ENCODE results near the gene RNF212.

RNF212 gene

DNA sequence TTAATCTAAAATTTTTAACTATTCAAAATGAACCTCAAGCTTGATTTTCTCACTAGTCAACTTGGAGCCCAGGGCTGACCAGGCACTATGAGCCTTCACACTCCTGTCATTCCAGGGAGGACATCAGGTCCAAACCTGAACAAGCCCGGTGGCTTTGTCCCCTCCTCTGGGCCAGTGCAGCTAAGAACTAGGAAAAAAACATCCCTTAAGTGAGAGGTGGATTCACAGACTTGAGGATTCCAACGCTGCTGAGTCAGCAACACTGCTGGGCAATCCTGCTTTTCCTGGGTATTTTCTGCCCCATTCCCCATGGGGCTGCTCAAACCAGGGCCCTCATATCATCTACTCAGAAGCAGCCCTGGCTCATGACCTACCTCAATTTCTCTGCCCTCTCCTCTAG is 4.0 kb downstream of the RNF212 start:
- no peak for DNase-seq (ENCODE audit: low read depth)
- TF ChIP-seq, protein P1, sequence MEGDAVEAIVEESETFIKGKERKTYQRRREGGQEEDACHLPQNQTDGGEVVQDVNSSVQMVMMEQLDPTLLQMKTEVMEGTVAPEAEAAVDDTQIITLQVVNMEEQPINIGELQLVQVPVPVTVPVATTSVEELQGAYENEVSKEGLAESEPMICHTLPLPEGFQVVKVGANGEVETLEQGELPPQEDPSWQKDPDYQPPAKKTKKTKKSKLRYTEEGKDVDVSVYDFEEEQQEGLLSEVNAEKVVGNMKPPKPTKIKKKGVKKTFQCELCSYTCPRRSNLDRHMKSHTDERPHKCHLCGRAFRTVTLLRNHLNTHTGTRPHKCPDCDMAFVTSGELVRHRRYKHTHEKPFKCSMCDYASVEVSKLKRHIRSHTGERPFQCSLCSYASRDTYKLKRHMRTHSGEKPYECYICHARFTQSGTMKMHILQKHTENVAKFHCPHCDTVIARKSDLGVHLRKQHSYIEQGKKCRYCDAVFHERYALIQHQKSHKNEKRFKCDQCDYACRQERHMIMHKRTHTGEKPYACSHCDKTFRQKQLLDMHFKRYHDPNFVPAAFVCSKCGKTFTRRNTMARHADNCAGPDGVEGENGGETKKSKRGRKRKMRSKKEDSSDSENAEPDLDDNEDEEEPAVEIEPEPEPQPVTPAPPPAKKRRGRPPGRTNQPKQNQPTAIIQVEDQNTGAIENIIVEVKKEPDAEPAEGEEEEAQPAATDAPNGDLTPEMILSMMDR (conservative IDR thresholded peaks at IDR 0.05; ENCODE audit: low read depth, low read length), result no peak
- H3K4me3 ChIP-seq (ENCODE audit: low read depth, low read length), result no peak overlapping the region

DNA sequence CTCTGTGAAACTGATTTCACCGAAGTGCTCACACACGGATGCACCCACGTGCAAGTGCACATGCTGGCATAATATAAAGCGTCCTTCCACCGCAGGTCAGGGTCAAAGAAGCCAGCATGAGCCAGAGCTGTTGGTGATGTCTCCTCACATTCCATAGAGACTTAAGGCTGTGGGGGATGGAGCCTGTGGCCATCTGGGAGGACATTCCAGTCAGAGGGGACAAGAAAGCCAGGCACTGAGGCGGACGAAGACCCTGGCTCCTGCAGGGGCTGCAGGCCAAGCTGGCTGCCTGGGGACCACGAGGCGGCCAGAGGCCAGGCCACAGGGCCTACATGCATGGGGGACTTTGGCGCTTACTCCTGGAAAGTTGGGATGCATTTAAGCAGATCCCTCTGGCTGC is 7.7 kb downstream of the RNF212 start:
- no peak overlapping the region for H3K4me3 ChIP-seq (ENCODE audit: low read depth, low read length)
- DNase-seq (ENCODE audit: low read depth), result peak; percentile 56
- TF ChIP-seq, protein P1 (conservative IDR thresholded peaks at IDR 0.05; ENCODE audit: low read depth, low read length), result no peak

DNA sequence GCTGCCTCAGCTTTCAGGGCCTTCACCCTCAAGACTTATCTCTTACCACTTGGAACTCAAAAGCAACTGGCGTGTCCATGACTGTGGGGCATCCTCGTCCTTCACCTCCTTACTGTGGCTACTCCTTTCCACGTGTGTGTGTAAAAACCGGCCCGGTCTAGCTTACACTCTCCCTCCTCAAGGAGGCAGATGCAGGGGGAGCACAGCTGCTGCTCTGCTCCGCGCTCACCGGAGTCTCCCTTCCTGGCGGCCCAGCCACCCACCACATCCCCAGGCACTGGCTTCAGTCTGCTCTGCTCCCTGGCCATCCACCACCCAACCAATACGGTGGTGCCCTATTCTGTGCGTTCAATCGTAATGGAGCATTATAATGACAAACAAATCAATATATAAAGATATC is 8.3 kb downstream of the RNF212 start:
- no peak overlapping the region for H3K4me3 ChIP-seq (ENCODE audit: low read depth, low read length)
- TF ChIP-seq, protein P1 (conservative IDR thresholded peaks at IDR 0.05; ENCODE audit: low read depth, low read length), result no peak
- no peak for DNase-seq (ENCODE audit: low read depth)

DNA sequence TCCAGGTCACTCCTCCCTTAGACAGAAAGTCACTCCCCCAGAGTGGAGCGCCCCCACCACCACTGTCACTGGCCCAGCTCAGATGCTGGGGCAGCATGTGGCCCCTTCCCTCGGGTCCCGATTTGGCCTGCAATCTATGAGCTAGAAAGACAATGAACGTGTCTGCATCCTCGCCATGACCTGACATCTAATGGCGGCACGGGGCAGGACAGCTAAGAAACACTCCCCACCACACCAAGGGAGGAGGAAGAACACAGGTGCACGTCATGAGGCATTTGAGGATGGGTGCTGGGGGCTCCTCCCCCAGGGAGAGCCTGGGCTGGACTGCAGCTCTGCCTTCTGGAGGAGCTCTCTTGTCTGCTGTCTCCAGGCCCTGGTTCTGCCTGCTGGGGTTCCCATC is 8.7 kb downstream of the RNF212 start:
- TF ChIP-seq, protein P1 (conservative IDR thresholded peaks at IDR 0.05; ENCODE audit: low read depth, low read length), result no peak
- no peak for DNase-seq (ENCODE audit: low read depth)
- H3K4me3 ChIP-seq (ENCODE audit: low read depth, low read length), result no peak overlapping the region

DNA sequence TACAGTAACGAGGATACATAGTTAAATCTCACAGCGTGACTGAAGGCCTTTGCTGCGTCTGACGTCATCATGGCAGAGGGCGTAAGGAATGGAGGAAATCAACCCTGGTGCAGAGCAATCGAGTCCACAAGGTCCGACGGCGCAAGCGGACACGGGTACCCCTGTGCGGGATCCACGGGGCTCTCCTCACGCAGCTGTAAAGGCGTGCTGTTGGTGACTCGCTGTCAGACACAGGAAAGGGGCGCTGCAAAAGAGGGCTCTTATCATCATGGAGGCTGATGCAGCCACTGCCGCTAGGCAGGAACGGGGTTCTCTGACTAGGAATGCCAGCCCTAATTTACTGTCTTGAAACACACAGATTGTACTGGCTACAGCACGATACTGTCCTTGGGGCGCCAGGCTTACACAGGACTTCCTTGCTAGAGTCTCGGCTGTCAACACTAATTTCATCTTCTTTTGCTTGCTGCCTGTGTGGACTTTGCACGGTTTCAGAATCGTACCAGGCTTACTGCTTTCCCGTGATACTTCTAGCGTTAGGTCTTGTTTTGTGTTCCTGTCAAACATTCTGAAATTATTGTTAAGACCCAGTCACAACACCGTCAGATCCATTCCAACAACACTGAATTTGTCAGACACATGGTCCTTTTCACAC is 13.6 kb downstream of the RNF212 start:
- TF ChIP-seq, protein P1 (conservative IDR thresholded peaks at IDR 0.05; ENCODE audit: low read depth, low read length), result no peak
- no peak for DNase-seq (ENCODE audit: low read depth)
- no peak overlapping the region for H3K4me3 ChIP-seq (ENCODE audit: low read depth, low read length)

DNA sequence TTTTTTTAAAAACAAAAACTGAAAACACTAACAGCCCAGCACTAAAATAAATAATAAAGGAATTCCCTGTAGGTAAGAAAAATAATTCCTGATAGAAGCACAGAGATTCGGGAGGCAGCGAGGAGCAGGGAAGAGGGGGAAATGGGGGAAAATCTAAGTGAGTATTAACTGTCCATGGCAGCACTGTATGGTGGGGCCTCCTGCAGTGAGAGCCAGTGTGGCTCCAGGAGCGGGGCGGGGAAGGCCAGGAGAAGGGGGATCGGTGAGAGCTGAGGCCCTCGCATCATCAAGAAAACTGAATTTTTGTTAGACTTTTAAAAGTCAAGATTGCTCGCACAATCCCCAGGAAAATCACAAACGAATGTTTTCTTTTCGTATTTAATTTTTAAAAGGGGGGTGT is 14.1 kb downstream of the RNF212 start:
- TF ChIP-seq, protein P1 (conservative IDR thresholded peaks at IDR 0.05; ENCODE audit: low read depth, low read length), result no peak
- no peak overlapping the region for H3K4me3 ChIP-seq (ENCODE audit: low read depth, low read length)
- no peak for DNase-seq (ENCODE audit: low read depth)

DNA sequence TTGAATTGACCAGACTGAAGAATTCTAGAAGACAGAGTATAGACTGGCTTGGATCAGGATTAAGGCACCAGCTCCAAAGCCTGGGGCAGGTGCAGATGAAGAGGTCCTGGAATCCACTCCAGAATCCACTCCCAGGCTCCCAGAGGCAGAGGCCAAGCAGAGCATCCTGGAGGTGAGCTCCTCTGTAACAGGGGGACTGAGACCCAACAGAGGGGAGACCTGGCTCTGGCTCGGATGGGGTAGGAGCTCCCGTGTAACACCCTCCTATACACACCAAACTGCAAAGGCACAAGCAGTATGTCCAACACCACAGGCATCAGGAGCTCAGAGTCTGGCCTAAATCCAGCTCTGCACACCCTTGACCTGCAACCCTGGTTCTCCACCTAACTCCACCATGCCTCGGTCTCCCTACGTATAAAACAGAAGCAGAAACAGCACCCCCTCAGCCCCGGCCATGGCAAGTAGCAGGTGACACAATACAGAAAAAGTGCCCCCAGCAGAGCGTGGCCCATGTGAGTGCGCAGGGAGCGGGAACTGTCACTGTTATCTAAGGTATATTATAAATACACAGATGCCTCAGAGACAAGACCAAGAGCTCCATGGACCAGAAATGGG is 14.9 kb downstream of the RNF212 start:
- no peak for DNase-seq (ENCODE audit: low read depth)
- no peak overlapping the region for H3K4me3 ChIP-seq (ENCODE audit: low read depth, low read length)
- TF ChIP-seq, protein P1 (conservative IDR thresholded peaks at IDR 0.05; ENCODE audit: low read depth, low read length), result no peak

All from choroid plexus epithelial cell (primary cell).